Endothelial cell of umbilical vein (primary cell): Measurements from ENCODE around the gene TFDP1. TPM values are rescaled to one million over a fixed set of nuclear protein-coding genes. Genes with fewer than 3 reads are reported as not detected.
A peak's percentile ranks its signal among the peaks of the same experiment; 100 is the strongest.

Experiments
- BruUV-seq: library from RNA; stranded (reverse); fragments of 400-500 nt; replicated peaks from 2 replicates; lab custom pipeline; 2021; lab: Mats Ljungman, UMichigan
- CTCF ChIA-PET: fragments of 300-600, 350-600 bp; sonication (Branson Sonifier 250); formaldehyde crosslinking; loops from one replicate; lab custom pipeline; 2021; ENCODE audit warnings: antibody characterized with exemption, inconsistent platforms; lab: Charles Lee
- POLR2A ChIA-PET: fragments of 300-600, 350-600 bp; sonication (Branson Sonifier 250); formaldehyde crosslinking; loops from one replicate; lab custom pipeline; 2021; ENCODE audit warnings: antibody characterized with exemption, inconsistent platforms; lab: Charles Lee
- DNase-seq: peaks from one replicate; pipeline ENCODE4 v3.0.0-alpha.2; 2011; ENCODE audit warnings: low read depth, low spot score
- FAIRE-seq: peaks from 2 replicates; lab custom pipeline; 2011; peaks lifted over from hg19 to GRCh38; lab: Jason Lieb, UNC
- H2AFZ ChIP-seq: 2 replicates; pipeline ENCODE4 v1.6.0; 2012; ENCODE audit warnings: low read depth, low read length, control low read depth, inconsistent platforms
- H3K27ac ChIP-seq: 2 replicates; pipeline ENCODE4 v1.5.1; 2011; ENCODE audit warnings: low read depth, mild to moderate bottlenecking, control low read depth, low read length, moderate library complexity; ENCODE audit not compliant: insufficient read depth
- H3K27me3 ChIP-seq, 2 experiments: 2 replicates each; pipeline versions ENCODE4 v1.6.0 to v1.6.1; 2011; ENCODE audit warnings: low read length in 2 of 2, mixed read lengths in 1 of 2; ENCODE audit not compliant: control insufficient read depth in 2 of 2, insufficient read depth in 2 of 2
- H3K36me3 ChIP-seq, 2 experiments: 2 replicates in 1 of 2; 3 replicates in 1 of 2; pipeline ENCODE4 v1.5.1; 2011; ENCODE audit warnings: low read length in 2 of 2, mild to moderate bottlenecking in 1 of 2, moderate library complexity in 1 of 2; ENCODE audit not compliant: control insufficient read depth in 2 of 2, insufficient read depth in 2 of 2; ENCODE audit errors: extremely low read depth in 1 of 2
- H3K4me1 ChIP-seq: 3 replicates; pipeline ENCODE4 v1.5.1; 2011; ENCODE audit warnings: mild to moderate bottlenecking, low read length; ENCODE audit not compliant: control insufficient read depth, insufficient read depth; ENCODE audit errors: extremely low read depth
- H3K4me2 ChIP-seq: 2 replicates; pipeline ENCODE4 v1.6.1; 2011; ENCODE audit warnings: low read length, control low read depth, mixed read lengths; ENCODE audit not compliant: insufficient read depth
- H3K4me3 ChIP-seq, 3 experiments: fragments of 200-600 bp in 1 of 3; sonication (generic), shearing (Covaris generic) in 1 of 3; replicated peaks in 1 of 3; 2 replicates each; pipeline ENCODE4 v1.5.1; 2011 to 2016; ENCODE audit warnings: control low read depth in 3 of 3, low read length in 3 of 3, mild to moderate bottlenecking in 2 of 3, inconsistent platforms in 1 of 3, low read depth in 1 of 3, moderate library complexity in 1 of 3; ENCODE audit not compliant: insufficient read depth in 1 of 3
- H3K79me2 ChIP-seq: 2 replicates; pipeline ENCODE4 v1.6.0; 2012; ENCODE audit warnings: low read length, inconsistent platforms; ENCODE audit not compliant: control insufficient read depth, insufficient read depth
- H3K9ac ChIP-seq: replicated peaks from 2 replicates; pipeline ENCODE3; 2011; ENCODE audit warnings: low read length, control low read depth; ENCODE audit not compliant: insufficient read depth; ENCODE audit errors: extremely low read depth
- H3K9me1 ChIP-seq: replicated peaks from 3 replicates; pipeline ENCODE4 v1.6.0; 2011; ENCODE audit warnings: mild to moderate bottlenecking, low read length; ENCODE audit not compliant: control insufficient read depth, insufficient read depth; ENCODE audit errors: extremely low read depth
- H3K9me3 ChIP-seq: replicated peaks from 2 replicates; pipeline ENCODE4 v1.5.1; 2012; ENCODE audit warnings: low read length, inconsistent platforms; ENCODE audit not compliant: control insufficient read depth, insufficient read depth
- H4K20me1 ChIP-seq: replicated peaks from 2 replicates; pipeline ENCODE3; 2011; ENCODE audit warnings: mild to moderate bottlenecking, low read length; ENCODE audit not compliant: control insufficient read depth, insufficient read depth; ENCODE audit errors: extremely low read depth
- EZH2 ChIP-seq: IDR thresholded peaks from 2 replicates; pipeline ENCODE4 v1.6.1; 2012; ENCODE audit warnings: borderline replicate concordance, low read depth, mild to moderate bottlenecking, moderate library complexity, low read length, inconsistent platforms; ENCODE audit not compliant: severe bottlenecking
- FOS ChIP-seq: IDR thresholded peaks from 2 replicates; pipeline ENCODE4 v1.6.1; 2011; ENCODE audit warnings: mild to moderate bottlenecking, low read length, moderate library complexity, borderline replicate concordance; ENCODE audit not compliant: insufficient read depth
- GATA2 ChIP-seq: IDR thresholded peaks from 2 replicates; pipeline ENCODE4 v1.7.0; 2011; ENCODE audit warnings: low read depth, mild to moderate bottlenecking, moderate library complexity, mixed read lengths, low read length; ENCODE audit not compliant: insufficient read length, insufficient read depth
- MYC ChIP-seq: IDR thresholded peaks from one replicate; pipeline ENCODE4 v1.6.1; 2011; ENCODE audit warnings: mild to moderate bottlenecking, low read depth, low read length
- POLR2AphosphoS5 ChIP-seq: IDR thresholded peaks from 2 replicates; pipeline ENCODE4 v1.6.1; 2012; ENCODE audit warnings: low read depth, mild to moderate bottlenecking, control low read depth, low read length, moderate library complexity; ENCODE audit not compliant: insufficient read depth
- dilution Hi-C: fragments of 300-500 bp; cut with MboI; formaldehyde crosslinking; loops from one replicate; pipeline ENCODE4 v1.15.0; 2019; ENCODE audit warnings: low sequenced_read_pairs; ENCODE audit not compliant: extremely low pct_ligation_motif_present
- intact Hi-C: fragments of 100-400 bp; cut with micrococcal nuclease; formaldehyde crosslinking; loops from one replicate; pipeline ENCODE4 v1.10.0; 2022
- polyA plus RNA-seq, 4 experiments: library from polyadenylated mRNA; depleted of rRNA in 3 of 4; stranded (reverse) in 3 of 4; unstranded in 1 of 4; fragments of >200 nt; gene quantifications; 2 replicates each; pipeline versions ENCODE4 v1.2.1 to v1.2.3, GENCODE V29; 2011 to 2012; ENCODE audit warnings: missing spikeins in 1 of 4
- total RNA-seq: library from RNA; stranded (reverse); gene quantifications from 2 replicates; pipeline ENCODE4 v1.2.3, GENCODE V29; 2021

TFDP1 gene
- total and polyA plus RNA-seq, 2 donors (not counting 3 experiments of a cell fraction or from before 2014, with no cell fraction given), result 64.3 to 137 TPM

- Histone ChIP-seq H3K4me3 (no peak overlapping the region), H2AFZ (no peak overlapping the region), H3K9me3 (no peaks in the 10 kb centered on the region), H3K36me3 (no peaks in the 10 kb centered on the region), H3K27ac (no peak overlapping the region), H3K9ac (no peak overlapping the region), H3K4me2 (no peak overlapping the region), H3K27me3 (no peaks in the 10 kb centered on the region), H3K9me1 (no peaks in the 10 kb centered on the region), H3K79me2 (no peaks in the 10 kb centered on the region), H3K4me1 (peaks cover 4% of the 10 kb centered on the region), H4K20me1 (no peaks in the 10 kb centered on the region)
- TF ChIP-seq EZH2, result no peak
- peak; percentile 23 for TF ChIP-seq POLR2AphosphoS5
- no peak for TF ChIP-seq FOS
- dilution Hi-C loops (no loop called here), intact Hi-C loops (no loop called here)
- DNase-seq, result peak; percentile 49
- BruUV-seq, result no TSS peak
- ChIA-PET POLR2A (no interaction called here), CTCF (interaction anchor here (0.6 to 1.2 kb wide), 3 partner anchors 9 to 69 kb away, joined by 3 read pairs; no protein-coding TSS in a partner anchor)
- peak; percentile 68 for FAIRE-seq
Measured at GRCh38 chr13:113647351-113648215, 63.0 kb downstream of the TFDP1 start.

- TF ChIP-seq EZH2 (no peak), GATA2 (no peak), MYC (no peak)
- Histone ChIP-seq H3K79me2 (no peaks in the 10 kb centered on the region), H3K27ac (no peak overlapping the region), H4K20me1 (no peaks in the 10 kb centered on the region), H3K9me3 (no peaks in the 10 kb centered on the region), H3K9me1 (no peaks in the 10 kb centered on the region), H3K27me3 (no peaks in the 10 kb centered on the region), H3K36me3 (no peaks in the 10 kb centered on the region), H3K4me2 (no peak overlapping the region), H2AFZ (no peak overlapping the region), H3K4me1 (peaks cover 4% of the 10 kb centered on the region), H3K9ac (no peak overlapping the region), H3K4me3 (no peak overlapping the region)
- dilution Hi-C loops, result no loop called here
- DNase-seq (no peak), FAIRE-seq (no peak)
- intact Hi-C loops, result no loop called here
- BruUV-seq, result no TSS peak
- CTCF ChIA-PET, result interaction anchor here (0.9 to 1.2 kb wide), 2 partner anchors 9 to 21 kb away, joined by 3 read pairs; no protein-coding TSS in a partner anchor
- POLR2A ChIA-PET, result no interaction called here
Measured at GRCh38 chr13:113648216-113648610, 63.7 kb downstream of the TFDP1 start.
